ENCODE data around the gene CEBPZOS. TPM values are rescaled to one million over a fixed set of nuclear protein-coding genes. Genes with fewer than 3 reads are reported as not detected.
"Not testable (repeated sequence)": the region's sequence is repeated elsewhere in the genome, so short reads cannot be mapped to it uniquely, and the experiment has no call there.

CEBPZOS gene
- total RNA-seq, 1 experiment from 2014 or later = 40.7 TPM

GRCh38 chr2:37224063-37224462, 27.8 kb downstream of the CEBPZOS start:
- no peak for TF ChIP-seq CTCF (IDR thresholded peaks at IDR 0.05; ENCODE audit: unreplicated experiment)
- no peaks in the 10 kb centered on the region for H3K27me3 Mint-ChIP-seq (ENCODE audit: unreplicated experiment)
- H3K4me1 Mint-ChIP-seq (ENCODE audit: low read depth, unreplicated experiment) = peaks cover 17% of the 10 kb centered on the region
- peaks cover 16% of the 10 kb centered on the region for H3K36me3 Mint-ChIP-seq (ENCODE audit: insufficient read depth, unreplicated experiment)
- no TSS peak for BruUV-seq (replicated peaks)
- no peaks in the 10 kb centered on the region for H3K9me3 Mint-ChIP-seq (ENCODE audit: low read depth, unreplicated experiment)
- CTCF ChIA-PET = no interaction called here
- H3K4me3 Mint-ChIP-seq (ENCODE audit: low read depth, unreplicated experiment) = no peak overlapping the region
- DNase-seq = no peak
- intact Hi-C loops (cut with micrococcal nuclease; ENCODE audit: unreplicated experiment) = no loop called here
- H3K27ac Mint-ChIP-seq (ENCODE audit: unreplicated experiment) = no peak overlapping the region

GRCh38 chr2:37225129-37225528, 28.8 kb downstream of the CEBPZOS start:
- BruUV-seq (replicated peaks); H3K27ac Mint-ChIP-seq (ENCODE audit: unreplicated experiment); H3K9me3 Mint-ChIP-seq (ENCODE audit: low read depth, unreplicated experiment); CTCF ChIA-PET; H3K4me3 Mint-ChIP-seq (ENCODE audit: low read depth, unreplicated experiment); intact Hi-C loops (cut with micrococcal nuclease; ENCODE audit: unreplicated experiment); DNase-seq; H3K27me3 Mint-ChIP-seq (ENCODE audit: unreplicated experiment): not testable (repeated sequence)
- Mint-ChIP-seq H3K4me1 (ENCODE audit: low read depth, unreplicated experiment) (peaks cover 23% of the 10 kb centered on the region), H3K36me3 (ENCODE audit: insufficient read depth, unreplicated experiment) (peaks cover 16% of the 10 kb centered on the region)

- CTCF ChIA-PET = no interaction called here
- BruUV-seq (replicated peaks) = no TSS peak
- no peak for DNase-seq
- Mint-ChIP-seq H3K27me3 (ENCODE audit: unreplicated experiment) (no peaks in the 10 kb centered on the region), H3K4me1 (ENCODE audit: low read depth, unreplicated experiment) (peaks cover 23% of the 10 kb centered on the region), H3K36me3 (ENCODE audit: insufficient read depth, unreplicated experiment) (peaks cover 5% of the 10 kb centered on the region), H3K9me3 (ENCODE audit: low read depth, unreplicated experiment) (no peaks in the 10 kb centered on the region), H3K27ac (ENCODE audit: unreplicated experiment) (no peak overlapping the region), H3K4me3 (ENCODE audit: low read depth, unreplicated experiment) (no peak overlapping the region)
- intact Hi-C loops (cut with micrococcal nuclease; ENCODE audit: unreplicated experiment) = no loop called here
- no peak for TF ChIP-seq CTCF (IDR thresholded peaks at IDR 0.05; ENCODE audit: unreplicated experiment)
Measured at GRCh38 chr2:37226863-37227262, 30.6 kb downstream of the CEBPZOS start.

- no peaks in the 10 kb centered on the region for H3K9me3 Mint-ChIP-seq (ENCODE audit: low read depth, unreplicated experiment)
- no TSS peak for BruUV-seq (replicated peaks)
- no peak for DNase-seq
- H3K4me3 Mint-ChIP-seq (ENCODE audit: low read depth, unreplicated experiment) = no peak overlapping the region
- no peak for TF ChIP-seq CTCF (IDR thresholded peaks at IDR 0.05; ENCODE audit: unreplicated experiment)
- peaks cover 5% of the 10 kb centered on the region for H3K36me3 Mint-ChIP-seq (ENCODE audit: insufficient read depth, unreplicated experiment)
- intact Hi-C loops (cut with micrococcal nuclease; ENCODE audit: unreplicated experiment) = no loop called here
- CTCF ChIA-PET = no interaction called here
- peaks cover 22% of the 10 kb centered on the region for H3K4me1 Mint-ChIP-seq (ENCODE audit: low read depth, unreplicated experiment)
- no peak overlapping the region for H3K27ac Mint-ChIP-seq (ENCODE audit: unreplicated experiment)
- H3K27me3 Mint-ChIP-seq (ENCODE audit: unreplicated experiment) = no peaks in the 10 kb centered on the region
Measured at GRCh38 chr2:37228788-37229187, 32.5 kb downstream of the CEBPZOS start.

- Mint-ChIP-seq H3K9me3 (ENCODE audit: low read depth, unreplicated experiment) (no peaks in the 10 kb centered on the region), H3K27me3 (ENCODE audit: unreplicated experiment) (no peaks in the 10 kb centered on the region), H3K4me1 (ENCODE audit: low read depth, unreplicated experiment) (peaks cover 15% of the 10 kb centered on the region), H3K4me3 (ENCODE audit: low read depth, unreplicated experiment) (no peak overlapping the region), H3K27ac (ENCODE audit: unreplicated experiment) (no peak overlapping the region), H3K36me3 (ENCODE audit: insufficient read depth, unreplicated experiment) (no peaks in the 10 kb centered on the region)
- intact Hi-C loops (cut with micrococcal nuclease; ENCODE audit: unreplicated experiment) = loop anchor here (5.0 kb wide), 1 partner anchor 83 kb away; no protein-coding TSS in a partner anchor
- no peak for DNase-seq
- no peak for TF ChIP-seq CTCF (IDR thresholded peaks at IDR 0.05; ENCODE audit: unreplicated experiment)
- CTCF ChIA-PET = no interaction called here
- no TSS peak for BruUV-seq (replicated peaks)
Measured at GRCh38 chr2:37230581-37230980, 34.3 kb downstream of the CEBPZOS start.

Data from Calu3 (cell line).